Body of pancreas (tissue), 4 donors: ENCODE measurements around the gene RPS6KA2. TPM values are rescaled to one million over a fixed set of nuclear protein-coding genes. Genes with fewer than 3 reads are reported as not detected.

Source experiments
- ATAC-seq: fragments of 150-250 bp; one replicate; pipeline ENCODE4 v1.9.1; 2016
- DNase-seq, 4 donors: peaks; one replicate each; pipeline ENCODE4 v3.0.0-alpha.2; 2019
- H3K27ac ChIP-seq, 4 donors: fragments of 200-600 bp; sonication (generic); 1 replicate in 3 of 4; 2 replicates in 1 of 4; pipeline versions ENCODE4 v1.5.1 to v1.6.1; 2016 to 2019; ENCODE audit warnings: mild to moderate bottlenecking in 1 of 4, mixed read lengths in 1 of 4, moderate library complexity in 1 of 4
- H3K27me3 ChIP-seq, 2 donors: fragments of 200-600 bp; sonication (generic); one replicate each; pipeline ENCODE4 v1.6.0; 2016; ENCODE audit warnings: mild to moderate bottlenecking in 1 of 2
- H3K36me3 ChIP-seq, 2 donors: fragments of 200-600 bp; sonication (generic); replicated peaks in 1 of 2; 2 replicates each; pipeline ENCODE4 v1.5.1; 2016; ENCODE audit warnings: low read depth in 2 of 2; ENCODE audit not compliant: insufficient read depth in 1 of 2
- H3K4me1 ChIP-seq: fragments of 200-600 bp; sonication (generic); one replicate; pipeline ENCODE4 v1.6.0; 2016
- H3K4me3 ChIP-seq, 2 donors: fragments of 200-600 bp; sonication (generic); 1 replicate in 1 of 2; 2 replicates in 1 of 2; pipeline ENCODE4 v1.5.1; 2016 to 2019
- H3K9me3 ChIP-seq, 3 donors: fragments of 200-600 bp; sonication (generic); 1 replicate in 2 of 3; 2 replicates in 1 of 3; pipeline ENCODE4 v1.5.1; 2016
- CTCF ChIP-seq, 7 experiments: fragments of 450-650 bp in 4 of 7; fragments of 200-600 bp in 3 of 7; sonication (generic) in 3 of 7; IDR thresholded peaks; one replicate each; pipeline ENCODE4 v1.5.1; 2016 to 2019; ENCODE audit warnings: antibody characterized with exemption in 7 of 7
- POLR2A ChIP-seq, 3 donors: fragments of 450-650 bp; IDR thresholded peaks; one replicate each; pipeline ENCODE4 v1.6.1; 2016; ENCODE audit warnings: antibody characterized with exemption in 3 of 3, mild to moderate bottlenecking in 2 of 3
- WGBS, 2 donors: methylation state at CpG; one replicate each; pipeline ENCODE4 v1.1.5; 2017; 5-methylcytosine and 5-hydroxymethylcytosine counted together
- intact Hi-C: fragments of 100-400 bp; cut with DNase I; formaldehyde crosslinking; loops from one replicate; pipeline ENCODE4 v1.15.1; 2023
- total RNA-seq, 2 donors: library from RNA; depleted of rRNA; stranded (reverse); fragments of >200 nt; gene quantifications; one replicate each; pipeline ENCODE4 v1.1.0, GENCODE V29; 2016

Gene RPS6KA2
- total RNA-seq, 2 donors from 2014 or later, result 24.4 to 53.7 TPM

GRCh38 chr6:166478782-166479592 lies 148.1 kb downstream of the RPS6KA2 start:
- H3K4me3 ChIP-seq, result no peak overlapping the region
- intact Hi-C loops, result no loop called here
- no peak for ATAC-seq
- TF ChIP-seq POLR2A (IDR thresholded peaks at IDR 0.05), result no peak
- TF ChIP-seq CTCF (IDR thresholded peaks at IDR 0.05), result no peak
- WGBS, 2 donors, result 90 to 96% methylated on average over 21 to 22 of the region's 28 CpGs
- H3K27ac ChIP-seq, result no peak overlapping the region
- no peak for DNase-seq
- H3K4me1 ChIP-seq, result no peaks in the 10 kb centered on the region
- no peaks in the 10 kb centered on the region for H3K27me3 ChIP-seq
- no peaks in the 10 kb centered on the region for H3K36me3 ChIP-seq
- H3K9me3 ChIP-seq, result no peaks in the 10 kb centered on the region

DNA sequence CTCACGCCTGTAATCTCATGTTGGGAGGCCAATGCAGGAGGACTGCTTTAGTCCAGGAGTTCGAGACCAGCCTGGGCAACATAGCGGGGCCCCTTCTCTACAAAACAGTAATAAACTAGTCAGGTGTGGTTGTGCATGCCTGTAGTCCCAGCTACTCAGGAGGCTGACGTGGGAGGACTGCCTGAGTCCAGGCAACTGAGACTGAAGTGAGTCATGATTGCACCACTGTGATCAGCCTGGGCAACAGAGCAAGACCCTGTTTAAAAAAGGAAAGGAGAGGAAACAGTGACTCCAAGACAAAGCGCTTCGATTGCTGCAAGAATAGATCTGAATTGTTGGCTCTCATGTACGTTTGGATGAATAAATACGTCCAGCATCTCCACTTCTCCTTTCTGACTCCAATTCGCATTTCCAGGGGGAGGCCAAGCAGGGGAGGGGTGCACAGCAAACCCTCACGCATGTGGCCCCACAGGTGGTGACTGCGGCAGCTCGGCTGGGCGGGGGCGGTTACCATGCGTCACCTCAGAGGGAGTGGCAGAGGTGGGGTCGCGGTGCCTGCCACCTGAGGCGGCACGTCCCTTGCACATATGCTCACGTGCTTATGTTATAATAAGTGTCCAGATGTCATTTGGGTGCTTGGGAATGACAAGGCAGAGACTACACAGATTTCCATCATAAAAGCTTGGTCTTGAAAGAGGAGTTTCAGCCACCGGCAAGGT lies 149.2 kb downstream of the RPS6KA2 start:
- intact Hi-C loops, result no loop called here
- DNase-seq (peak in 1 of 4 donors; percentile 3), ATAC-seq (no peak)
- TF ChIP-seq CTCF (IDR thresholded peaks at IDR 0.05), result no peak
- no peak for TF ChIP-seq POLR2A (IDR thresholded peaks at IDR 0.05)
- H3K9me3 ChIP-seq, result no peaks in the 10 kb centered on the region
- H3K4me3 ChIP-seq, result no peak overlapping the region
- H3K27me3 ChIP-seq, result no peaks in the 10 kb centered on the region
- H3K4me1 ChIP-seq, result no peaks in the 10 kb centered on the region
- WGBS, 2 donors, result 88 to 96% methylated on average over 19 to 21 of the region's 21 CpGs
- no peaks in the 10 kb centered on the region for H3K36me3 ChIP-seq
- H3K27ac ChIP-seq, result no peak overlapping the region

- intact Hi-C loops, result no loop called here
- DNase-seq (peak in 1 of 4 donors; percentile 2), ATAC-seq (no peak)
- TF ChIP-seq CTCF (IDR thresholded peaks at IDR 0.05) (no peak), POLR2A (IDR thresholded peaks at IDR 0.05) (no peak)
- H3K27ac ChIP-seq, result no peak overlapping the region
- no peaks in the 10 kb centered on the region for H3K36me3 ChIP-seq
- no peaks in the 10 kb centered on the region for H3K9me3 ChIP-seq
- H3K4me1 ChIP-seq, result no peaks in the 10 kb centered on the region
- no peak overlapping the region for H3K4me3 ChIP-seq
- 86 to 90% methylated on average over 12 to 15 of the region's 15 CpGs for WGBS, 2 donors
- no peaks in the 10 kb centered on the region for H3K27me3 ChIP-seq
Measured at GRCh38 chr6:166476634-166477215, 150.3 kb downstream of the RPS6KA2 start.

DNA sequence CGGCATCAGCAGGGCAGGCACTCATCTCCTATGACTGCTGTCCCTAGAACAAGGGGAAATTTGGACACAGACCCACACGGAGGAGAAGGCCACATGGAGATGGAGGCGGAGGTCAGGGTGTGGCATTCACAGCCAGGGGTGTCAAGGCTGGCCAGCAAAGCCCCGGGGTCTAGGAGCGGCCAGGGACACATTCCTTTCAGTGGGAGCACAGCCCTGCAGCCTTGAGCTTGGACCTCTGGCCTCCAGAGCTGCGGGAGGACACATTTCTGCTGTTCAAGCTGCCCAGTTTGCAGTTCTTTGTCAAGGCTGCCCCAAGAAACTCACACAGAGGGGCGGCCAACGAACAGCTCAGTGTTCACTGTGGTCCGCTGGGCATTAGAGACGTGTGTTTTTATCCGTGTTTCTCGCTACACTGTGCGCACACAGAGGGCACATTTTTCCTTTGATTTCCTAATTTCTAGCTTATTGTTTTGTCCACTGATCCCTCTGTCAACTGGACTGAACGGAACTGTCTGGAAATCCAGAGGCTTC lies 150.9 kb downstream of the RPS6KA2 start:
- Histone ChIP-seq H3K4me1 (no peaks in the 10 kb centered on the region), H3K9me3 (no peaks in the 10 kb centered on the region), H3K4me3 (no peak overlapping the region), H3K27me3 (no peaks in the 10 kb centered on the region), H3K27ac (no peak overlapping the region), H3K36me3 (no peaks in the 10 kb centered on the region)
- ATAC-seq (no peak), DNase-seq (peak in 1 of 4 donors; percentile 2)
- TF ChIP-seq CTCF (IDR thresholded peaks at IDR 0.05), result no peak
- TF ChIP-seq POLR2A (IDR thresholded peaks at IDR 0.05), result no peak
- intact Hi-C loops, result no loop called here
- 89 to 91% methylated on average over 12 to 14 of the region's 14 CpGs for WGBS, 2 donors
